GM21447 (cell line): ENCODE results near the gene GNRHR.
A peak's percentile ranks its signal among the peaks of the same experiment; 100 is the strongest.
"Not testable (repeated sequence)": the region's sequence is repeated elsewhere in the genome, so short reads cannot be mapped to it uniquely, and the experiment has no call there.

ENCODE experiments used
- ATAC-seq: cut with Tn5 transposase; IDR thresholded peaks from one replicate; pipeline ENCODE4 v1.9.1; 2021; ENCODE audit not compliant: unreplicated experiment

Gene GNRHR

DNA sequence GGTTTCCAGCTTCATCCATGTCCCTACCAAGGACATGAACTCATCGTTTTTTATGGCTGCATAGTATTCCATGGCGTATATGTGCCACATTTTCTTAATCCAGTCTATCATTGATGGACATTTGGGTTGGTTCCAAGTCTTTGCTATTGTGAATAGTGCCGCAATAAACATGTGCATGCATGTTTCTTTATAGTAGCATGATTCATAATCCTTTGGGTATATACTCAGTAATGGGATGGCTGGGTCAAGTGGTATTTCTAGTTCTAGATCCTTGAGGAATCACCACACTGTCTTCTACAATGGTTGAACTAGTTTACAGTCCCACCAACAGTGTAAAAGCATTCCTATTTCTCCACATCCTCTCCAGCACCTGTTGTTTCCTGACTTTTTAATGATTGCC, 23.7 kb downstream of the GNRHR start:
- not testable (repeated sequence) for ATAC-seq

DNA sequence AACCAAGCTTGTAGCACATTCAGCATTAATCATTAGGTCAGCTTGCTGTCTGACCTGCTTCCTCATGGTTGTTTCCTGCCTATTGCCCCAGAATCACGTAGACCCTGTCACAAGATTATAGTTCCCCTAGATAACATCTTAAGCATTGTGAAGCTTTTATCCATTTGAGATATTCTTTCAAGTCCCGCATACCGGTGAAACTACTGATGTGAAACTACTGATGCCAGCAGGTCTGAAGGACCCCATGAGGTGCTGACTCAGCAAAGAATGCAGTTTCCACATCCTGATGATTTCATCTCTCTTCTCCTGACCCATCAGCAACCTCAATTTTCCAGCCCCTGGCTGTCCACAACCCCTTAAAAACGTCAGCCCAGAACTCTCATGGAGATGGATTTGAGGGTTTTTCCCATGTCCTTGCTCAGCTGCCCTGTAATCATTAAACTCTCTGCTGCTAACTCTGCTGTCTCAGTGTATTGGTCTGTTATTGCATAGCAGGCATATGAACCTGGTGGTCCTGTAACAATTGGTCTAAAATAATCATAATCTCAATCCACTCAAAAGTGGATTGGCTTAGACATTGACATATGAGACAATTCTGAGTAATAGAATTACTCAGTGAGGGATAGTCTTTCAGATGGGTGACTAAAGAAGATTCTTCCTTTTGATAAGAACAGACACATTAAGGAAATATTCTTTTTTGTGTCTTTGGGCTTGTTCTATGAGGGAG, 26.9 kb downstream of the GNRHR start:
- no peak for ATAC-seq

DNA sequence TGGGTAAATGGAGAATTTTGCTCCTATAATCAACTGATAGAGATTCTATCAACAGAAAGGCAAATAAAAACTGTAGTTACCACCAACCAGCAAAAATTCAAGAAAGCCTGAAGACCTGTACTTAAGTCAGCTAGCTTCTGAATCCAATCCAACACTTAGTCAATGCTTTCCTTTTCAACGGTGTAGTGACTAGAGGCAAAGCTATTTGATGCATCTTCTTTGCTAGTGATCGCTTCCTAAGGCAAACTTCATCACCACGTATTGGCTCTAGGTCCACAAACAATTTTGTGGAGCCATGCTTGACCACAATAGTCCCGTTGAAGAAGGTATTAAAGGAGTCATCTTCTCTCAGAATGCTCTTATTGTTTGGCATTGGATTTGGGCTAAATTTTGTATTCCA, 28.2 kb downstream of the GNRHR start:
- ATAC-seq: no peak

DNA sequence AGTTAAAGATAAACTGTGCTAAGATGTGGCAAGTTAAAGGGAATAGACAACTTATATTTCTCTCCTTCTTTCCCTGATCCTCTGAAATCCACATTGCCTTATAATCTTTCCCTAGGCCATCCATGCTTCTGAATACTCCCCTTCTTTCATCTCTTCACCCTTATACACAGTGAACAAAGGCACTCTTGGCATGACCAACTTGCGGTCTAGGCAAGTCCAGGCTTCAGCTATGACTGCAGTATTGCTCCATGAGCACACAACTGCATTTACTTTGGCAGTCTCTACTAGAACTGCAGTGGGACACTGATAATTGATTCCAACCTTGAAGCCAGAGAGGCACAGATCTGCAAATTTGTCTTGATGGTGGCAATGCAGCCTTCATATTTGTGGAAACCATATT, 29.1 kb downstream of the GNRHR start:
- ATAC-seq: no peak

DNA sequence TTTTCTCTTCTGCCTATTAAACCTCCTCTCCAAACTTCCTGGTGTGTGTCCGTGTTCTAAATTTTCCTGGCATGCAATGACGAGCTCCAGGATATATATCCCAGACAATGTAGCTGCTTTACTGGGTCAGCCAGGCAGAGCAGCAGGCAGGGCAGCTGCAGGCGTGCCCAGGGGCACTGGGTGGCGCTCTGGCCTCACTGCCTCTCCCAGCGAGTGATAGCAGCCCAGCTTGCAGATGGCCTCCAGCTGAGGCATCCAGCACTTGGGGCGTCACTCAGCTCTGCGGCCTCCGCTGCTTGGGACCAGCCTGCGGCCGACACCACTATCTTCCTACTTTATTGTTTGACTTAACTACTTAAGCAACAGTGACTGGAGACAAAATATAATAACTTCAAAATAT, 30.2 kb downstream of the GNRHR start:
- ATAC-seq: no peak

DNA sequence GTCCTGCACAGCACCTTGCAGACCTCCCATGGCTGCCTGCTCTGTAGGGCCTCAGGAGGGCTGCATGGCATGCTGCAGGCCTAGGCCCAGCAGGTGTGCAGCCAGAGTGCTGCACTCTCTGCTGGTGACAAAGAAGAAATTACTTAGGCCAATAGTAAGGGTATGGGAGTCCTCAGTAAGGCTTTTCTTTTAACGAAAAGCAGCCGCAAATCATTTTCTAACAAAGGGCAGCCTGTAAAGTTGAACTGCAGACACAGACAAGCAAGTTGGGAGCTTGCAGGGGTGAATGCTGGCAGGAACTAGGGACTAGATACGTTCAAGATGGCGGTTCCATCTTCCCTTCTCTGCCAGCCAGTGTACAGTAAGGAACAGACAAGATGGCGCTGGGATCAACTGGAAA, 30.8 kb downstream of the GNRHR start:
- ATAC-seq: no peak

DNA sequence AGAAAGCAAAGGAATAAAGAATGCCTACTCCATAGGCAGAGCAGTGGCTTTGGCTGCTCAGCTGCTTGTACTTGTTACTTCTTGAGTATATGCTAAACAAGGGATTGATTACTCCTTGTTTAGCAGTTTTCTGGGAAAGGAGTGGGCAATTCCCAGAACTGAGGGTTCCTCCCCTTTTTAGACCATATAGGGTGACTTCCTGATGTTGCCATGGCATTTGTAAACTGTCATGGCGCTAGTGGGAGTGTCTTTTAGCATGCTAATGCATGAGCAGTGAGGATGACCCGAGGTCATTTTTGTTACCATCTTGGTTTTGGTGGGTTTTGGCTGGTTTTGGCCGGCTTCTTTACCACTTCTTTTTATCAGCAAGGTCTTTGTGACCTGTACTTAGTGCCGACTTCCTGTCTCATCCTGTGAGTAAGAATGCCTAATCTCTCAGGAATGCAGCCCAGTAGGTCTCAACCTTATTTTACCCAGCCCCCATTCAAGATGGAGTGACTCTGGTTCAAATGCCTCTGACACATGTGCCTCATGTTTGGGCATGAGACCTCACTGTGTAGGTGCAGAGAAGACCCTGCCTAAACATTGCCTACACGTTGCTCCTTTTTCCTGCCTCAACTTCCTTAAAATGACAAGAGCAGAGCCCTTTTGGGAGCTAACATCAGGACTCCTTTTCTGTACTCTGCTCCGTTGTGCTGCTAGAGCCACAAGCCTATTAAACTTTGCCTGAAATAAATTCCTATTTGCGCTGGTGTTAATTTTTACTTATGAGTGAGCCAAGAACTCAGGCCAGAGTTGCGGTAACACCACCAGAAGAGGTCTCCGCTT, 32.2 kb downstream of the GNRHR start:
- no peak for ATAC-seq

DNA sequence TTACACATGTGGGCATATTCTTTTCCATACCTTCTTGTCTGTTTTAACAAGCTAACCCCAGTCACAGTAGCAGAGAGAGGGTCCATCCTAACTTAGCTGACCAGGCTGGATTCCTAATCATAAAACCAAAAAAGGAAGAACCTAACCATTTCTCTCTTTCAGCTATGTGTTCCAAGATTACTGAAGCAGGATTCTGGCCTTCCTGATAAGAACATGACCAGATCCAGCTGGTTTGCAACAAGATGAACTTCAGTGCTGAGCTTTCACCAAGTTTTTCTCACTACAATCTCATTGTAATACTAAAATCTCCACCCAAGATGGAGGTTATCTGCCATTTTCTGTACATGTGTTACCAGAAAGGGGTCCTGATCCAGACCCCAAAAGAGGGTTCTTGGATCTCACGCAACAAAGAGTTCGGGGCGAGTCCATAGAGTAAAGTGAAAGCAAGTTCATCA, 32.8 kb downstream of the GNRHR start:
- ATAC-seq: no peak

DNA sequence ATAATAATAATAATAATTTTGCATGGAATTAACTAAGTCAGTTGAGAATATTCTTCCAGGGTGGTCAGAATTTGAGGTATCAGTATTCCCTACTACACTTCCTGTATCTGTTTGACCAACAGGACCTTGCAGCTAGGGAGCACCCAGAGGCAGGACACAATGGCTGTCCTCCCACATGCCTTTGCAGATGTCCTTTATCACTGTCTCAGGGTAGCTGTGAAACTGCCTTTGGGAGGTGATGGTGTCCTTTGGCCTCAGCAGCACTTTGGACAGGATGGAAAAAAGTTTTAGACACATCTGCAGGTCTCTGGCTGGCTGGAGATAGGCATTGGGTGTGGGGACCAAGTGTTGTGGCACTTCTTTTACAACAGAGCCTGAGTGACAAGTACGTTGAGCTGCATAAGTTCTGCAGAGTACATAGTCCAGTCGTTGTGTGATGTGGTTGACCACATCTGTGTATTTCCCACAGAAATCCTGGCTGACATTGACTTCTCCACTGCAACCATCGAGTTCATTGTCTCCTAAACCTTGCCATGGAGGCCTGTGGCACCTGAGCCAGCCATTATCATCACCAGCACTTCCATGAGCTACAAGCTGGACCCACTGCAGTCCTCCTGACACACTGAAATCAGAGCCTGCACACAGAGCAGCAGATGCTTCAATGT, 34.1 kb downstream of the GNRHR start:
- ATAC-seq: no peak

DNA sequence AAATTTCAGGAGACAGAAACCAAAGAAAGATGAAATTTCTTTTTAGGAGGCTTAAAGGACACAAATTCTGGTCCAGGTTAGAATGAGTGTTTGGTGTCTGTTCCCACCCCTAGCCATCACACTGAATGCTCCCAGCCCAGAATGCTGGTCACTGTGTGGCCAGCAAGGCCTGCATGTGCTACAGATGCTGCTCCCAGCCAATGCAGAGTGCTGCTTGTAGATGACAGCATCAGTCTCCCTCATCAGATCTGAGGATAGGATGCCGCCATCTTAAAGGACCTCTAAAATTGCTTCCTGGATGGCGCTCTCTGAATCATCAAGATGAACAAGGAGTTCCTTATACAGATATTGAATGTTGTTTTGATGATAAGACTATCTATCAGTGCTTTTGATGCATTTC, 35.3 kb downstream of the GNRHR start:
- no peak for ATAC-seq

DNA sequence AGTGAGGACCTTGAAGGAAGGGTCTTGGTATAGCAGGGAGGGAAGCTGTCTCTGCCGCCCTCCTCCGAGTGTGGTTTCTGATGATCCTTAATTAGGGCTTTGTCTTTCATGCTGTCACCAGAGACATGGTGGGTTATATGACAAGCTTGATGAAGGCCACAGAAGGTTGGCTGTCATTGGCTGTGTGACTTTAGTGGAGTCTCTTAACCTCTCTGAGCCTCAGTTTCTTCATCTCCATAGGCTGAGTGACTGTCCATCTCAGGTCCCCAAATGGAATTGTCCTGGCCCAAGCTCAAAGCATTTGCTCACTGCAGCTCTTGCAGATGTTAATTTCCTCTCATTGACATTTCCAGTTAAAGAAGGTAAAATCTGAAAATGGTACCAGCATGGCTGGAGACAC, 36.6 kb downstream of the GNRHR start:
- ATAC-seq: no peak

DNA sequence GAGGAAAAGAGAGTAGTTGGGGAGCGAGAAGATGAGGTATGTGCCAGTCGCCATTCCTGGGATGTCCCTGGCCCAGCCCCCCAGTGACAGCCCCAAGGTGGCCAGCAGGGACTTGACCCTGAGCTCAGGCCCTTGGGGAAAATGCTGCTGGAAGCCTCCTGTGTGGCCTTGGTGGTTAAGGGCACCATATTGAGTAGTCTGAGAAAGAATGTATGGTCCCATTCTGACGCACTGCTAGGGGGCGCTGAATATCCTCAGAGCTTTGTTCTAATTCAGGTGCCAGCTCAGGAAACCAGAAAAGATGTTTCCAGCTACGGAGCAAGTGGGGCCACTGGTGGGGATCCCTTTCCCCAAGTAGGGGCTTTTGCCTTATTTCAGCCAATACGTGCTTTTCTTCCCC, 39.2 kb downstream of the GNRHR start:
- no peak for ATAC-seq

DNA sequence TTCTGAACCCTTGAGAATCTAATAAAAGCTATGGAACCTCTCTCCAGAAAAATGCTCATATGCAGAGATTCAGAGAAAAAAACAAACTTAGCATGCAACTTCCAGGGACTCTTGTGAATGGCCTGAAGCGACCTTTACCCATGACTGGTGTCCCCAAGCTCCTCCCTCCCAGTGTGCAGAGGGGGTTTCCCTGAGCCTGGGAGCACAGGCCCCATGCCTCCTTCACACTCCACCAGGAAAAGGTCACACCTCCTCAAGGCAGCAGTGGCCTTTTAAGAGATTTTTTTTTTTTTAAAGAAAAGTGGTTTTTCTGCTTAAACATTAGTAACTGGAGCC, 40.0 kb downstream of the GNRHR start:
- peak; percentile 79 for ATAC-seq

DNA sequence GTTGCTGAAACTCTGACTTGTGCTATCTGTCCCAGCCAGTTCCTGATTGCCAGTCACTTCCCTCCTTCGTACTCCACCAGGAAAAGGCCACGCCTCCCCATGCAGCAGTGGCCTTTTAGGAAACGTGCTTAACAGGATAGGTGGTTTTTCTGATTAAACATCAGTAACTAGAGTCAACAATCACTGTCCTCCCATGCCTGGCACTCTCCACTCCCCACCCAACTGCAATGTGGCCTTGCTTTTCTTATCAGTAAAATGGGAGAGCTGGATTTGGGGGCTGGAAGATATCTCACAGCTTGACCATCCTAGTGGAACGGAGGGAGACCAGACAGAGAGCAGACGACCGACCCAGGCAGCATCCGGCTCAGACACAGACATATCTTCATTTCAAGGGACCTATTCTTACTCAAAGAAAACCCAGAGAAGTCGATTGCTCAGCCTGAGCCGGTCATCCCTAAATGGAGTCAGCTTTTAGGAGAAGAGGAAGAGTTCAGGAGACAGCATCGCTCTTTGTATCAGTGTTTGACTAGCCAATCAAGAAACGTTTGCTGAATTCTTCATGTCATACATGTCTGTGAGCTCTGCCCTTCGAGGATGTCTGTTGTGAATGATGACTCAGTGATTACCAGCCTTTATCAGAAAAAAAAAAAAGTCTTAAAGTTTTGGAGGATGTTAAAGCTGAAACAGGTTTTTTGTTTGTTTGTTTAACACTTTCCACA, 40.5 kb downstream of the GNRHR start:
- no peak for ATAC-seq

DNA sequence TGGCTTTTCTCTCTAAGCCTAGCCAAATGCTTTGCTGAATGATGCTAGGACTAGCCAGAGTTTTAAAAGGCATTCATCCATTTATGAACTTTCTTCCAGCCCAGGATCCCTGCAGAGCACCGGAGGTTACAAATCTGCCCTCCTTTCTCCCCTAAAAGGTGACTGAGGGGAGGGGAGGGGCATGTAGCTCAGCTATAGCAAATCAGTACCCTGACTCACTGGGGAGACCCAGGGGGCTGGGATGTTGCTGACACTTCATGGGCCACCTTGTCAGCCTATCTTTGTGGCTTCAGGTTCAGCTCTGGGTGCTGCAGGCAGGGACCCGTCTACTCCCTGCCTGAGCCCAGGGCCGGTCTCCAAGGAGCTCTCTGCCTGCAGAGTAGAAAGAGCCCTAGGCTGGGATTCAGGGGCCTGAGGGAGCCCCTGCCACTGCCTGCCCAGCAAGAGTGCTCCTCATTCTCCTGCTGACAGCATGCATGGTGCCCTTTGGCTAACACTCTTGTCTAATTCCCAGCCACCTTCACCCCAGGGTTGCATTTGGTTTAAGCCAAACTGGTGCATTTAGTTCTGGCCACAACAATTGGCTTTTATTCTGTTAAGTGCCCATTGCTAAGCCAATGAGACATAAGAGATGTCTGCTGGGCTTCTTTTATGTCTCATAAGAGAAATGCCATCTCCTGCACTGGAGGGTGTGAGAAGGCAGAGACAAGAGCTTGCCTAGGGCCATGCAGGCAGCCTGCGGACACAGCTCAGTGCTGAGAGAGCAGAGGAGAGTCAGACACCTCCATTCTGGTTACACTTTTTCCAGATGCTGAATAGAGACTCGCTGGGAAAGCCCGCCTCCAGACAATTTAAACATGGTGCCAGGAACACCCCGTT, 41.3 kb downstream of the GNRHR start:
- no peak for ATAC-seq

DNA sequence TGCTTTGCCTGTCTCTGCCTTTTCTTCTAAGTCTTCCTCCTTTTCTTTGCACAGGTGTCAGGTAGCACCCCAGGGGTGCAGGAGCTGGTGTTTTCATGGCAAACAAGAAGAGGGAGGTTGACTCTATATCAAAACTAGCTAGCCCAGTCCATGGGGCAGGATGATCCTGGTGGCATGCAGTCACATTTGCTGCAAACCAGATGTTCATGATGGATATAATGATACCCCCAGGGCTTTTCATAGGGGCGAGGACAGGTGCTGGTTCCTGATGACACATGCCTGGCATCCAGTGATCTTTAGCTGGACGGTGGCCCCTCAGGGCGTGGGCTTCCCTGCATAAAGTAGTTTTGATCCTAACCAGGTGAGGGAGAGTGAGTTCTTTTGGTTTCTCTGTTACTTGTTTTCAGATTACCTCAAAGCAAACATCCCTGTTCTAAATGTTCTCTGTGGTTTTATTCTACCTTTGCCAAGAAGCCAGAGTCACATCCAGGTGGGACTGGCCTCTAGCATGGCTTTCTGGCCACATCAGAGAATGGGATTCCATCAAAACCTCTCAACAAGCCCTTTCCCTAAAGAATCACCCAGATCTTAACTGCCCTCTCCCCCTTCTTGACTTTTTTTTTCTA, 42.1 kb downstream of the GNRHR start:
- ATAC-seq: no peak

DNA sequence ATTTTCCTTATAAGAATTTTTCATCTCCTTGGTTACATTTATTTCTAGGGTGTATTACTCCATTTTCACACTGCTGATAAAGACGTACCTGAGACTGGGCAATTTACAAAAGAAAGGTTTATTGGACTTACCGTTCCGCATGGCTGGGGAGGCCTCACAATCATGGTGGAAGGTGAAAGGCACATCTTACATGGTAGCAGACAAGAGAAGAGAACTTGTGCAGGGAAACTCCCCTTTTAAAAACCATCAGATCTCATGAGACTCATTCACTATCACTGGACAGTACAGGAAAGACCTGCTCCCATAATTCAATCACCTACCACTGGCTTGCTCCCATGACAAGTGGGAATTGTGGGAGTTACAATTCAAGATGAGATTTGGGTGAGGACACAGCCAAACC, 47.5 kb downstream of the GNRHR start:
- not testable (repeated sequence) for ATAC-seq

DNA sequence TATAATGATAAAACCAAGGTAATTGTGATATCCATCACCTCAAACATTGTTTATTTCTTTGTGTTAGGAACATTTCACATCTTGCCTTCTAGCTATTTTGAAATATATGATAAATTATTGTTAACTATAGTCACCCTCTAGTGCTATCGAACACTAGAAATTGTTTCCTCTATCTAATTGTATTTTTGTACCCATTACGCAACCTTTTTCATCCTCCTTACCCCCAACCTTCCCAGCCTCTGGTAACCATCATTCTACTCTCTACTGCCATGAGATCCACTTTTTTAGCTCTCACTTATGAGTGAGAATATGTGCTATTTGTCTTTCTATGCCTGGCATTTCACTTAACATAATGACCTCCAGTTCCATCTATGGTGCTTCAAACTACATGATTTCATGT, 49.3 kb downstream of the GNRHR start:
- no peak for ATAC-seq

DNA sequence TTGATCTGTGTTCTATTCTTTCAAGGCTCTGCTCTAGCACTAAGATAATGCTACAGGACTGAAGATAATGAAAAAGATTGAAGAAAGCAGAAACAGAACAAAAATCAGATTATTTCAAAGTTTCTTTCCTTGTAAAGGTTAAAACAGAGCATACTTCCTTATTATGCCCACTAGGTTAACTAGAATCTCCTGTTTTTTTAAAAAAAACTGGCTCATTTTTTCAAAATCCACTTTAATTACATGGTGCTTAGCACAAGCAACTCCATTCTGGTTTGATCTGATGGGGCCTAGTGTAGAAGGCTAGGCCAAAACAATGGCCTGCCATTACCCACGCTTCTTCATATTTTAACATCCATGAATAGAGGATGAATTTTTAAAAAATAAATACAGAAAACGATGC, 52.0 kb downstream of the GNRHR start:
- no peak for ATAC-seq

DNA sequence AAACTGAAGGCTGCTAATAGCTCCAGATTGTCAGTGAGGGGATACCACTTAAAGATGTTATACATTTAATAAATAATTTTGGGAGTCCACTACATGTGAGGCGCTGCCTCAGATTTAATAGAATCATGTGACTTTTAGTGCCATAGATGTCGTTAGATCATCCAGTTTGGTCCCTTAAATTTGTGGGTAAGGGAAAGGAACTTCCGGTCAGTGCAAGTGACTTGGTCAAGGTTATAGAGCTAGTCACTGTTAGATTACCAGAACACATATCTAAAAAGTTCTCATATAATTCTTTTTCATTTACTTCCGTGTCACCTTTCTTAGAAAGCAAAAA, 52.7 kb downstream of the GNRHR start:
- no peak for ATAC-seq
